Measurements from ENCODE around the gene EPB41L4B.
"Not testable (repeated sequence)": the region's sequence is repeated elsewhere in the genome, so short reads cannot be mapped to it uniquely, and the experiment has no call there.

The EPB41L4B gene

GRCh38 chr9:109286571-109286977 is 34.3 kb downstream of the EPB41L4B start:
- H3K4me1 ChIP-seq (ENCODE audit: insufficient read depth, poor library complexity, severe bottlenecking): peaks cover 16% of the 10 kb centered on the region
- no peak for DNase-seq (ENCODE audit: low spot score)
- ATAC-seq (ENCODE audit: low read depth): peak; percentile 95
- no peaks in the 10 kb centered on the region for H3K36me3 ChIP-seq (ENCODE audit: low read depth)
- no peak for TF ChIP-seq CTCF (IDR thresholded peaks at IDR 0.05; ENCODE audit: poor library complexity, severe bottlenecking)
- no peak overlapping the region for H3K4me3 ChIP-seq (ENCODE audit: severe bottlenecking)
- H3K27me3 ChIP-seq (ENCODE audit: insufficient read depth, poor library complexity, severe bottlenecking): no peaks in the 10 kb centered on the region
- H3K9me3 ChIP-seq (ENCODE audit: severe bottlenecking): no peaks in the 10 kb centered on the region
- H3K27ac ChIP-seq (ENCODE audit: poor library complexity, severe bottlenecking): peak overlapping the region; percentile 54

- H3K36me3 ChIP-seq (ENCODE audit: low read depth); H3K27me3 ChIP-seq (ENCODE audit: insufficient read depth, poor library complexity, severe bottlenecking); ATAC-seq (ENCODE audit: low read depth); DNase-seq (ENCODE audit: low spot score); H3K4me3 ChIP-seq (ENCODE audit: severe bottlenecking); H3K27ac ChIP-seq (ENCODE audit: poor library complexity, severe bottlenecking); H3K9me3 ChIP-seq (ENCODE audit: severe bottlenecking): not testable (repeated sequence)
- H3K4me1 ChIP-seq (ENCODE audit: insufficient read depth, poor library complexity, severe bottlenecking): peaks cover 16% of the 10 kb centered on the region
Measured at GRCh38 chr9:109283672-109284071, 37.2 kb downstream of the EPB41L4B start.

GRCh38 chr9:109283012-109283411 is 37.8 kb downstream of the EPB41L4B start:
- no peak overlapping the region for H3K27ac ChIP-seq (ENCODE audit: poor library complexity, severe bottlenecking)
- ATAC-seq (ENCODE audit: low read depth) (no peak), DNase-seq (ENCODE audit: low spot score) (no peak)
- no peak overlapping the region for H3K4me3 ChIP-seq (ENCODE audit: severe bottlenecking)
- no peaks in the 10 kb centered on the region for H3K36me3 ChIP-seq (ENCODE audit: low read depth)
- H3K4me1 ChIP-seq (ENCODE audit: insufficient read depth, poor library complexity, severe bottlenecking): peaks cover 16% of the 10 kb centered on the region
- no peaks in the 10 kb centered on the region for H3K27me3 ChIP-seq (ENCODE audit: insufficient read depth, poor library complexity, severe bottlenecking)
- no peaks in the 10 kb centered on the region for H3K9me3 ChIP-seq (ENCODE audit: severe bottlenecking)
- no peak for TF ChIP-seq CTCF (IDR thresholded peaks at IDR 0.05; ENCODE audit: poor library complexity, severe bottlenecking)

GRCh38 chr9:109282302-109282701 is 38.6 kb downstream of the EPB41L4B start:
- no peaks in the 10 kb centered on the region for H3K36me3 ChIP-seq (ENCODE audit: low read depth)
- no peaks in the 10 kb centered on the region for H3K27me3 ChIP-seq (ENCODE audit: insufficient read depth, poor library complexity, severe bottlenecking)
- no peak overlapping the region for H3K4me3 ChIP-seq (ENCODE audit: severe bottlenecking)
- H3K4me1 ChIP-seq (ENCODE audit: insufficient read depth, poor library complexity, severe bottlenecking): peaks cover 12% of the 10 kb centered on the region
- DNase-seq (ENCODE audit: low spot score) (no peak), ATAC-seq (ENCODE audit: low read depth) (no peak)
- H3K9me3 ChIP-seq (ENCODE audit: severe bottlenecking): no peaks in the 10 kb centered on the region
- no peak overlapping the region for H3K27ac ChIP-seq (ENCODE audit: poor library complexity, severe bottlenecking)
- TF ChIP-seq CTCF (IDR thresholded peaks at IDR 0.05; ENCODE audit: poor library complexity, severe bottlenecking): no peak

GRCh38 chr9:109281518-109281917 is 39.3 kb downstream of the EPB41L4B start:
- DNase-seq (ENCODE audit: low spot score): no peak
- no peaks in the 10 kb centered on the region for H3K27me3 ChIP-seq (ENCODE audit: insufficient read depth, poor library complexity, severe bottlenecking)
- peaks cover 4% of the 10 kb centered on the region for H3K4me1 ChIP-seq (ENCODE audit: insufficient read depth, poor library complexity, severe bottlenecking)
- ATAC-seq (ENCODE audit: low read depth): no peak
- no peaks in the 10 kb centered on the region for H3K9me3 ChIP-seq (ENCODE audit: severe bottlenecking)
- no peak overlapping the region for H3K27ac ChIP-seq (ENCODE audit: poor library complexity, severe bottlenecking)
- no peak for TF ChIP-seq CTCF (IDR thresholded peaks at IDR 0.05; ENCODE audit: poor library complexity, severe bottlenecking)
- H3K36me3 ChIP-seq (ENCODE audit: low read depth): peaks cover under 1% of the 10 kb centered on the region; the same call in 1 of the 2 replicates
- H3K4me3 ChIP-seq (ENCODE audit: severe bottlenecking): no peak overlapping the region

Measured in RWPE2 (cell line).